NCI-H2107 treated with DMSO at 0.1 percent for 48 hours (cell line): ENCODE data around the gene WDR93.
A peak's percentile ranks its signal among the peaks of the same experiment; 100 is the strongest.

Experiments
- DNase-seq: peaks from one replicate; lab custom pipeline; 2025; ENCODE audit not compliant: unreplicated experiment; lab: John Stamatoyannopoulos, UW

The WDR93 gene

GRCh38 chr15:89690276-89691218, at the start of gene WDR93, which contains the start of gene PEX11A:
Gene WDR93 (plus strand): TSS chr15:89690811. CDS start chr15:89701747, 10,936 bp downstream.
Gene PEX11A (minus strand): TSS chr15:89690754. CDS start chr15:89690632, 122 bp downstream.
- DNase-seq, result peak; percentile 38

- no peak for DNase-seq
These were observed 49.6 kb upstream of the WDR93 start for GRCh38 chr15:89641053-89641452.

DNA sequence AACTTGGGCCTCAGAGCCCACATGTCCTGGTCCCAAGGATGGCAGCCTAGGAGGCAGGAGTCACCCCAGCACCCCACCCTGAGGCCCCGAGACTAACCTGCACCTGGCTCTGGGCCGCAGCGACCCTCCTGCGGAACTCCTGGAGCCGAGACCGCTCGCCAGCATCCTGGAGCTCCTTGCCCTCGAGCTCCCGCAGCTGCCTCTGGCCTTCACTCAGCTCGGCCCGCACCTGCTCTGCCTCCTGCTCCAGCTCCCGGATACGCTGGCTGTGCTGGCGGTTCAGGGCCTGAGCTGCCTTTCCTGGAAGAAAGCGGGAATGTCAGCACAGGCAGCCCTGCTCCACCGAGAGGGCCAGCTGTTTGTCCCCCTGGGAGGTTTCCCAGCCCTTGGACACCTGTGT, 48.5 kb upstream of the WDR93 start:
- DNase-seq, result no peak

DNA sequence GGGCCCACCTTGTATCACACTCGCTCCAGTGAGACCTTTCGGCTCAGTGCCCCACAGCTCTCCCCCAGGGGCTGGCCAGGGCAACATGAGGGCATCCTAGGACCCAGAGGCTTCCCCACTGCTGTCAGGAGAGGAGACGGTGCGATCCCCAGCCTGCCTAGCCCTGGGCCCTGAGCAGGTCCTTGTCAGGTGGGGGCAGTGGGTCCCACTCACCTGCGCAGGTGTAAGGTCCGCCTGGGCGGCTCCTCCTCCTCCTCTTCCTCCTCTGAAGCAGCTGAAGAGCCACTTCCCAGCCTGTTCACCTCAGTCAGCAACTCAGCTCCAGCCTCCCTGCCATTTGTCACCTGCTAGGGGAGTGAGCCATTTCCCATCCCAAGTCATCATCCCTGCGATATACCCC, 44.9 kb upstream of the WDR93 start:
- DNase-seq, result no peak

DNA sequence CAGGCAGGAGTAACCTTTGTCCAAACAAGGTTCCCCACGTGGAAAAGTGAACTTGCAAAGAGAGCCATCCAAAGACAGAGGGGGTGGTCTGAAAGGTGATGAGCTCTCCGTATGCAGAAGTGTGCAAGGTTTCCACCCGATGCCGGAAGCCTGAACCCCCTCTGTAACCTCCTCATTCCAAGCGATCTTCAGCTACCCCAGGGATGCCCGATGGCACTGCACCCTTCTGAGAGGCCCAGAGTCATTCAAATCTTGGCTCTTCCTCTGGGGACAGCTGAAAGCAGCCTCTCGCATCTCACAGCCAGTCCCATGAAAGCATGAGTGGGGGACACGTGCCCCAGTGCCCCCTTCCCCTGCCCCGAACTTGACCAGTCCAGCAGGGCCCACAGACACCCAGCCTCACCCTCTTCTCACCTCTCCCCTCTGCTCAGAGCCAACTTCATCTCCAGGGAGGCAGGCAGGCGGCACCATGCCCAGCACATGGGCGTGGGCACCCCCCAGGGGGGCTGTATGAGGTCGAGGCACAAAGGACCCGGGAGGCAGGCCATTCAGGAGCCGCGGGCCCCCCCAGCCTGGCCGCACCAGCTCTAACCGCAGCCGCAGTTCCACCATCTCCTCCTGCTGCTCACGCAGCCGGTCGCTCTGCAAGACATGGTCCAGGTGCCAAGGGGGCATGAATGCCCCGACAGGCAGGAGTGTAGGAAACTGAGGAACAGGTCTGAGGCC, 44.0 kb upstream of the WDR93 start:
- no peak for DNase-seq

- DNase-seq, result no peak
These were observed 43.3 kb upstream of the WDR93 start for GRCh38 chr15:89647191-89647851.

DNA sequence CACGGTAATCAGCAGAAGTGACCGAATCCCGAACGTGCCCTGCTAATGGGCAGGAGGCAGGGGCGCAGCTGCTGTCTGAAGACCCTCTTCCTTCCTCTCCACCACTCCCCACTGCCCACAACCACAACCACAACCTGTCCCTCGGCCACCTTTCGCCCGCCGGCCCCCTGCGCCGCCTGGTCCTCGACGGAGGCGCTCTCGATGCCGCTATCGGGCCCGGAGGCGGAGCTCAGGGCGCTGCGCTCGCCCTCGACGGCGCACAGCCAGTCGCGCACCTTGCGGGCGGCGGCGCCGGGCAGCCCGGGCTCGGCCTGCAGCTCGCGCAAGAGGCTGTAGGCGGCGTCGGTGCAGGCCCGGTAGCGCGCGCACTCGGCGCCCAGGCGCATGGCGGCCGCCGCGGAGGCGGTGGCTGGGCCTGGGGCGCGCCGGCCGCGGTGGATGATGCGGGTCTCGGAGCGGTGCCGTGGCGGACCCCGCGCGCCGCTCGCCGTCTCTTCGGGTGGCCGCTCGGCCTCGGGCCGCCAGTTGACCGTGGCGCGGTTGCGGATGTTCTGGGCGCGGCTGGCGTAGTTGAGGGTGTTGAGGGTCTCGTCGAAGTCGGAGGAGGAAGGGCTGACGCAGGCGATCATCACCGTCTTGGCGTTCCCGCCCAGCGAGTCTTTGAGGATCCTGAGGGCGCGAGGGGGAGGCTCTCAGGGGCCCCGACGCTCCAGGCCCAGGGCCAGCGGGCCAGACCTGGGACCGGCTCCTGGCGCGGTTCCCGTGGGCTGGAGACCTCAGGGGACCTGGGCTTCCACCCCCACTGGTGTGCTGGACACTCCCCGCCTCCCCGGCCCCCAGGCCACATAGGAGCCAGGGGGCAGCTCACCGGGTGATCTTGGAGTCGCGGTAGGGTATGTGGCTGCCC, 42.3 kb upstream of the WDR93 start:
- DNase-seq, result no peak

- DNase-seq, result no peak
These were observed 41.5 kb upstream of the WDR93 start for GRCh38 chr15:89649013-89649625.

GRCh38 chr15:89649716-89650115, 40.9 kb upstream of the WDR93 start:
- no peak for DNase-seq

DNA sequence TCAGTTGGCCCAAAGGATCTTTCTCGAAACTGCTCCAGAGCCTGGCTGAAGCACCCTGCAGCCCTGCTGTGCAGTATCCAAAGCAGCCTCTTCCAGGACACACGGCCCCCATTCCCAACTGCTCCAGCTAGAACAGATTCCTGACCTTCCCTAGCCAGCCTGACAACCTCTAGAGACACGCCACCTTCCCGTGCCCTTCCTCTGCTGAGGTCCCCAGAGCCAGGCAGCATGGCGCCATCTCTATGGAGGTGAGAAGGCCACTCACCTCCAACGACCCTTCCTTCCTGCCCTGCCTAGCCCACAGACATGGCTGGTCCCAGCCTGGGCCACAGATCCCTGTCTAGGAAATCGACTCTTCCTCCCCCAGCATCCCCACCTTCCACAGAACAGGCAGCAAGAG, 38.5 kb upstream of the WDR93 start:
- no peak for DNase-seq

DNA sequence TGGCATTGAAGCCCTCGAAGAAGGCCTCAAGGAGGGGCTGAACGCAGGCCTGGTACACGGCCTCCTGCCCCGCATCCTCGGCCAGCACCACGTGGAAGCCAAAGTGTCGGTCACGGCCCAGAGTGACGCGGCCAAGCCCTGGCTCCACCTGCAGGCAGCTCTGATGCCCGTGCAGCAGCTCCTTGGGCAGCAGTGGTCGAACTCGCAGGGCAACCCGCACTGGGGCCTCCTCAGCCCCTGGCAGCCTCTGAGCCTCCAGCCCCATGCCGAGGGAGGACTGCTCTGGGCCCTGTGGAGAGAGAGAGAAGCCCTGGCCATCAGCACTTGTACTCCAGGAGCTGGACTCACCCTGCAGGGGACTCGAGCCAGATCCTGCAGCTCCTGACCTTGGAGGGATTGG, 37.9 kb upstream of the WDR93 start:
- no peak for DNase-seq

- no peak for DNase-seq
These were observed 37.0 kb upstream of the WDR93 start for GRCh38 chr15:89653578-89653977.

- no peak for DNase-seq
These were observed 36.3 kb upstream of the WDR93 start for GRCh38 chr15:89654301-89654761.

- no peak for DNase-seq
These were observed 35.5 kb upstream of the WDR93 start, which contains the start of gene KIF7 for GRCh38 chr15:89654847-89655805. Gene KIF7 (minus strand): TSS chr15:89655467. CDS start chr15:89652930, 2,537 bp downstream.

DNA sequence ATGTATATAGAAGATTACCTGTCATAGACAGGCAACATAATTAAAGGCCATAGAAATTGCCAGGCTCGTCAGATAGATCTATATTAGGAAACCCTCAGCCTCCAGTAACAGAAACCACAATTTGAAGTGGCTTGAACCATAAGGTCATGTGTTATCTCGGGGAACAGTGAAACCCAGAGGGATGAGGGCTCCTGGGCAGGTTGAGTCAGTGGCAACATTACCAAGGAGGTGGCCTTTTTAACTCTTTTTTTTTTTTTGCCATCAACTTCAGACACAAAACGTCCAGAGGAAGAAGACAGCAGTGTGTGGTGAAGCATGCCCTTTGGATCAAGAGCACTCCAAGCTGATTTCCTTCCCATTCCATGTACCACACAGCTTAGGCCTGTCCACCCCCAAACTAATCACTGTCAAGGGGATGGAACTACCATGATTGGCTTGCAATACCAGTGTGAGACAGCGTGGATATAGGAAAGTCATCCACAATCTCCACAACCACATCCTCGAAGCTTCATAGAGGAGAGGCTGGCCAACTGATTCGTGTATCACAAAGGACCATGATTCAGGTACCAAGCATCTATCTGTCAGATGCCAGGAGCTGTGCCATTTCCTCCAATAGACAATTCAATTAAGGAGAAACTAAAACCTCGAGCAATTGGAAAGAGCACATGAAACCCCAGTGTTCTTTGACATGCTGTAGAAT, 34.3 kb upstream of the WDR93 start:
- DNase-seq, result no peak

DNA sequence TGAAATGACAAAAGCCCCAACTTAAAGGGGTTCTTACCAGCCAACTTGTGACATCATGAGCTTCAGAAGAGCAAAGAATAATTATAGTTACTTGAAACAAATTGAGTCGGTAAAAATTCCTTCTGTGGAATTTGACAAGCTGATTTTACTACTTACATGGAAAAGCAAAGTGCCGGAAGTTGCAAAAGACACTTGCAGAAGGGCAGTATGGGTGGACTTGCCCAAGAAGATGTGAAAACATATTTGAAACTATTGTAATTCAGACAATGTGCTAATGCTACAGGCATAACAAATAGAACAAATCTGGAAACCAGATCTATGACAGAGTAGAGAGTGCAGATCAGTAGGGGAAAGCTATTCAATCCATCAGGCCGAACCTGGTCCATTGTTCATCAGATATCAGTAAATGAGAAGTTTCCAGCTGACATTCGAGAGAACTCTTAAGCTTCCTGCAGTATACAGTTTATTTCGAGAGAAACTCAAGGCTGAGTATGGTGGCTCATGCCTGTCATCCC, 32.9 kb upstream of the WDR93 start:
- no peak for DNase-seq

DNA sequence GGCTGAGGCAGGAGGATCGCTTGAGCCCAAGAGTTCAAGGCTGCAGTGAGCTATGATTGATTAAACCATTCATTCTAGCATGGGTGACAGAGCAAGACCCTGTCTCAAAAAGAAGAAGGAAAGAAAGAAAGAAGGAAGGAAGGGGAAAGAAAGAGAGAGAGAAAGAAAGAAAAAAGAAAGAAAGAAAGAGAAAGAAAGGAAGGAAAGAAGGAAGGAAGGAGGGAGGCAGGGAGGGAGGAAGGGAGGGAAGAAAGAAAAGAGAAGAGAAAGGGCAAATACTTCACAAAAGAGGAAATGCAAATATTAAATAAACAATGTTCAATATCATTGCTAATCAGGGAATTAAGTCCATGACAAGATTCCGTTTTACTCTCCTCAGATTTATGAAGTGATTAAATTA, 31.3 kb upstream of the WDR93 start:
- DNase-seq, result no peak

DNA sequence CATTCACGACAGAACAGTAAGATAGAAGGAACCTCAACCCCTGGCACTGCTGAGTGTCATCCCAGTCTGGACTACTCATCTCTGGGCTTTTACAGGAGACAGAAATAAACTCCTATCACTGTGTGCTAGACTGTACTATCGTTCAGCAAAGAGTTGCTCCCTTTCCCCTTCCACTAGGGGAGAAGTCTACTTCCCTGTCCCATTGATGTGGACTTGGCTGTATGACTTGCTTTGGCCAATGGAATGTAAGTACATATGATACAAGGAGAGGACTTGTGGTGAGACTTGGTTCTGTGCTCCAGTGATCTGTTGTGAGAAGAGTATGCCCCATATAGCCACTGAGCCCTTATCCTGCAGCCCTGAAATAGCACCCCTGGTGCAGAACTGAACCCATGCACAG, 30.1 kb upstream of the WDR93 start:
- DNase-seq, result no peak
